HCT116 (cell line): Measurements from ENCODE around the gene CDK16.

Experiments
- EZH2 ChIP-seq: fragments of 200-600 bp; sonication (generic); IDR thresholded peaks from 2 replicates; pipeline ENCODE4 v1.6.1; 2017; ENCODE audit warnings: antibody characterized with exemption, mixed run types
- EZH2phosphoT487 ChIP-seq: fragments of 200-600 bp; IDR thresholded peaks from 2 replicates; pipeline ENCODE4 v1.6.1; 2018; ENCODE audit warnings: antibody characterized with exemption, borderline replicate concordance
- FOSL1 ChIP-seq: IDR thresholded peaks from 2 replicates; pipeline ENCODE4 v1.6.1; 2012; ENCODE audit warnings: low read depth
- POLR2A ChIP-seq: IDR thresholded peaks from 2 replicates; pipeline ENCODE4 v1.7.0; 2011; ENCODE audit warnings: borderline replicate concordance; ENCODE audit not compliant: insufficient read depth, insufficient read length; ENCODE audit errors: extremely low read depth
- POLR2AphosphoS5 ChIP-seq: IDR thresholded peaks from 2 replicates; pipeline ENCODE4 v1.6.1; 2011; ENCODE audit warnings: mild to moderate bottlenecking, low read depth, low read length, moderate library complexity
- TF ChIP-seq, protein P1 (sequence below): IDR thresholded peaks from 2 replicates; pipeline ENCODE4 v1.6.1; 2012; ENCODE audit warnings: low read depth
- TF ChIP-seq, protein P2 (sequence below), 3 experiments: fragments of 200-600 bp in 1 of 3; sonication (generic) in 1 of 3; IDR thresholded peaks in 2 of 3; conservative IDR thresholded peaks in 1 of 3; 2 replicates each; pipeline ENCODE4 v1.5.1; 2012 to 2017; ENCODE audit warnings: low read depth in 2 of 3, low read length in 2 of 3, antibody characterized with exemption in 1 of 3, borderline replicate concordance in 1 of 3, control low read depth in 1 of 3, mild to moderate bottlenecking in 1 of 3, mixed read lengths in 1 of 3, mixed run types in 1 of 3, moderate library complexity in 1 of 3; ENCODE audit not compliant: insufficient read depth in 1 of 3
- TF ChIP-seq, protein P3 (sequence below): IDR thresholded peaks from 2 replicates; pipeline ENCODE4 v1.6.1; 2011; ENCODE audit warnings: mild to moderate bottlenecking, low read length, moderate library complexity; ENCODE audit not compliant: insufficient replicate concordance; ENCODE audit errors: extremely low read depth

DNA sequence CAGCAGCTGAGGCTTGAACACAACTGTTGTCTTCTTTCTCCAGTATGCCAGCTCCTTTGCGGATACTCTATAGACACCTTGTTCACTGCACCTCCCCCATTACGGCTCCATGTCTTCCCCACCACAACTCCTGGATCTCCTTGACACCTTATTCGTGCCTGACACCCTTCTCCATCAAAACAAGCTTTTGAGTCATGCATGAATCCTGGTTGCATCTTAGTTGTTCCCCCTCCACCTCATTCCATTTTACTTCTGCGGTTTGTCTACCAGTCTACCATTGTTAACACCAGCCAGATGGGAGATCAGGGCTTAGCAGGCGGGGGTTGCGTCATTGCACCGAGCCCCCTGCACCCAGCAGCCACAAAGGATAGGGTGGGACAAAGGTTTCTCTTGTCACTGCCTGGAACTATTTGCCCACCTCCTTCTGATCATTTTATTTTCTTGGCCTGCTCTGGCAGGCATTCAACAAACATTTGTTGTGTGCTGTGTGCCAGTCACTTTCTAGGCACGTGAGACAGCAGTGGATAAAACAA is 2.0 kb upstream of the CDK16 start:
- no peak for TF ChIP-seq EZH2
- TF ChIP-seq POLR2AphosphoS5 = no peak
- TF ChIP-seq, protein P1, sequence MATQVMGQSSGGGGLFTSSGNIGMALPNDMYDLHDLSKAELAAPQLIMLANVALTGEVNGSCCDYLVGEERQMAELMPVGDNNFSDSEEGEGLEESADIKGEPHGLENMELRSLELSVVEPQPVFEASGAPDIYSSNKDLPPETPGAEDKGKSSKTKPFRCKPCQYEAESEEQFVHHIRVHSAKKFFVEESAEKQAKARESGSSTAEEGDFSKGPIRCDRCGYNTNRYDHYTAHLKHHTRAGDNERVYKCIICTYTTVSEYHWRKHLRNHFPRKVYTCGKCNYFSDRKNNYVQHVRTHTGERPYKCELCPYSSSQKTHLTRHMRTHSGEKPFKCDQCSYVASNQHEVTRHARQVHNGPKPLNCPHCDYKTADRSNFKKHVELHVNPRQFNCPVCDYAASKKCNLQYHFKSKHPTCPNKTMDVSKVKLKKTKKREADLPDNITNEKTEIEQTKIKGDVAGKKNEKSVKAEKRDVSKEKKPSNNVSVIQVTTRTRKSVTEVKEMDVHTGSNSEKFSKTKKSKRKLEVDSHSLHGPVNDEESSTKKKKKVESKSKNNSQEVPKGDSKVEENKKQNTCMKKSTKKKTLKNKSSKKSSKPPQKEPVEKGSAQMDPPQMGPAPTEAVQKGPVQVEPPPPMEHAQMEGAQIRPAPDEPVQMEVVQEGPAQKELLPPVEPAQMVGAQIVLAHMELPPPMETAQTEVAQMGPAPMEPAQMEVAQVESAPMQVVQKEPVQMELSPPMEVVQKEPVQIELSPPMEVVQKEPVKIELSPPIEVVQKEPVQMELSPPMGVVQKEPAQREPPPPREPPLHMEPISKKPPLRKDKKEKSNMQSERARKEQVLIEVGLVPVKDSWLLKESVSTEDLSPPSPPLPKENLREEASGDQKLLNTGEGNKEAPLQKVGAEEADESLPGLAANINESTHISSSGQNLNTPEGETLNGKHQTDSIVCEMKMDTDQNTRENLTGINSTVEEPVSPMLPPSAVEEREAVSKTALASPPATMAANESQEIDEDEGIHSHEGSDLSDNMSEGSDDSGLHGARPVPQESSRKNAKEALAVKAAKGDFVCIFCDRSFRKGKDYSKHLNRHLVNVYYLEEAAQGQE = no peak
- TF ChIP-seq, protein P2, sequence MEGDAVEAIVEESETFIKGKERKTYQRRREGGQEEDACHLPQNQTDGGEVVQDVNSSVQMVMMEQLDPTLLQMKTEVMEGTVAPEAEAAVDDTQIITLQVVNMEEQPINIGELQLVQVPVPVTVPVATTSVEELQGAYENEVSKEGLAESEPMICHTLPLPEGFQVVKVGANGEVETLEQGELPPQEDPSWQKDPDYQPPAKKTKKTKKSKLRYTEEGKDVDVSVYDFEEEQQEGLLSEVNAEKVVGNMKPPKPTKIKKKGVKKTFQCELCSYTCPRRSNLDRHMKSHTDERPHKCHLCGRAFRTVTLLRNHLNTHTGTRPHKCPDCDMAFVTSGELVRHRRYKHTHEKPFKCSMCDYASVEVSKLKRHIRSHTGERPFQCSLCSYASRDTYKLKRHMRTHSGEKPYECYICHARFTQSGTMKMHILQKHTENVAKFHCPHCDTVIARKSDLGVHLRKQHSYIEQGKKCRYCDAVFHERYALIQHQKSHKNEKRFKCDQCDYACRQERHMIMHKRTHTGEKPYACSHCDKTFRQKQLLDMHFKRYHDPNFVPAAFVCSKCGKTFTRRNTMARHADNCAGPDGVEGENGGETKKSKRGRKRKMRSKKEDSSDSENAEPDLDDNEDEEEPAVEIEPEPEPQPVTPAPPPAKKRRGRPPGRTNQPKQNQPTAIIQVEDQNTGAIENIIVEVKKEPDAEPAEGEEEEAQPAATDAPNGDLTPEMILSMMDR (IDR thresholded peaks at IDR 0.05 in 2 of 3, conservative IDR thresholded peaks at IDR 0.05 in 1 of 3; ENCODE audit: borderline replicate concordance in 1 of 3, insufficient read depth in 1 of 3, low read depth in 2 of 3, low read length in 2 of 3) = no peak
- TF ChIP-seq, protein P3, sequence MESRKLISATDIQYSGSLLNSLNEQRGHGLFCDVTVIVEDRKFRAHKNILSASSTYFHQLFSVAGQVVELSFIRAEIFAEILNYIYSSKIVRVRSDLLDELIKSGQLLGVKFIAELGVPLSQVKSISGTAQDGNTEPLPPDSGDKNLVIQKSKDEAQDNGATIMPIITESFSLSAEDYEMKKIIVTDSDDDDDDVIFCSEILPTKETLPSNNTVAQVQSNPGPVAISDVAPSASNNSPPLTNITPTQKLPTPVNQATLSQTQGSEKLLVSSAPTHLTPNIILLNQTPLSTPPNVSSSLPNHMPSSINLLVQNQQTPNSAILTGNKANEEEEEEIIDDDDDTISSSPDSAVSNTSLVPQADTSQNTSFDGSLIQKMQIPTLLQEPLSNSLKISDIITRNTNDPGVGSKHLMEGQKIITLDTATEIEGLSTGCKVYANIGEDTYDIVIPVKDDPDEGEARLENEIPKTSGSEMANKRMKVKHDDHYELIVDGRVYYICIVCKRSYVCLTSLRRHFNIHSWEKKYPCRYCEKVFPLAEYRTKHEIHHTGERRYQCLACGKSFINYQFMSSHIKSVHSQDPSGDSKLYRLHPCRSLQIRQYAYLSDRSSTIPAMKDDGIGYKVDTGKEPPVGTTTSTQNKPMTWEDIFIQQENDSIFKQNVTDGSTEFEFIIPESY = no peak
- no peak for TF ChIP-seq POLR2A
- no peak for TF ChIP-seq EZH2phosphoT487
- no peak for TF ChIP-seq FOSL1
